Type B pancreatic cell (in vitro differentiated cells): ENCODE data around the gene SPATA20. TPM values are rescaled to one million over a fixed set of nuclear protein-coding genes. Genes with fewer than 3 reads are reported as not detected.

Experiments used
- DNase-seq: peaks from one replicate; pipeline ENCODE4 v3.0.0; 2021; ENCODE audit warnings: mixed read lengths; ENCODE audit not compliant: unreplicated experiment; ENCODE audit errors: extremely low spot score
- H3K27ac Mint-ChIP-seq: 2 replicates; pipeline ENCODE4 v1.8.0; 2021; ENCODE audit warnings: mild to moderate bottlenecking, mixed read lengths
- H3K27me3 Mint-ChIP-seq: 2 replicates; pipeline ENCODE4 v1.8.0; 2021; ENCODE audit warnings: mixed read lengths
- H3K36me3 Mint-ChIP-seq: 2 replicates; pipeline ENCODE4 v1.8.0; 2021; ENCODE audit warnings: mixed read lengths
- H3K4me1 Mint-ChIP-seq: one replicate; pipeline ENCODE4 v1.8.0; 2021; ENCODE audit warnings: mixed read lengths; ENCODE audit not compliant: unreplicated experiment
- H3K4me3 Mint-ChIP-seq: 2 replicates; pipeline ENCODE4 v1.8.0; 2021; ENCODE audit warnings: mild to moderate bottlenecking, mixed read lengths
- H3K9me3 Mint-ChIP-seq: 2 replicates; pipeline ENCODE4 v1.8.0; 2021; ENCODE audit warnings: mixed read lengths
- CTCF ChIP-seq: fragments of 200-600 bp; sonication (generic); conservative IDR thresholded peaks from 2 replicates; pipeline ENCODE4 v1.5.0; 2021; ENCODE audit warnings: antibody characterized with exemption, mild to moderate bottlenecking
- total RNA-seq: library from RNA; stranded (reverse); gene quantifications from 2 replicates; pipeline ENCODE4 v1.2.1, GENCODE V29; 2021; ENCODE audit warnings: low replicate concordance

Gene SPATA20
- total RNA-seq, 1 donor from 2014 or later, result 51.3 TPM

GRCh38 chr17:50558581-50558940, 11.6 kb downstream of the SPATA20 start:
- peak overlapping the region; percentile 72 for H3K4me3 Mint-ChIP-seq
- no peak for TF ChIP-seq CTCF
- no peaks in the 10 kb centered on the region for H3K9me3 Mint-ChIP-seq
- H3K27ac Mint-ChIP-seq, result no peak overlapping the region
- peaks cover 51% of the 10 kb centered on the region for H3K27me3 Mint-ChIP-seq
- H3K36me3 Mint-ChIP-seq, result no peaks in the 10 kb centered on the region
- no peak for DNase-seq
- peaks cover 15% of the 10 kb centered on the region for H3K4me1 Mint-ChIP-seq

- Mint-ChIP-seq H3K4me3 (peak overlapping the region; percentile 73), H3K36me3 (no peaks in the 10 kb centered on the region), H3K27ac (no peak overlapping the region), H3K9me3 (no peaks in the 10 kb centered on the region), H3K4me1 (peaks cover 19% of the 10 kb centered on the region), H3K27me3 (peaks cover 54% of the 10 kb centered on the region)
- TF ChIP-seq CTCF, result no peak
- DNase-seq, result no peak
Measured at GRCh38 chr17:50558941-50559614, 12.1 kb downstream of the SPATA20 start.

GRCh38 chr17:50559674-50560184, 12.8 kb downstream of the SPATA20 start:
- peak overlapping the region; percentile 53 for H3K27ac Mint-ChIP-seq
- DNase-seq, result peak; percentile 82
- H3K4me3 Mint-ChIP-seq, result peak overlapping the region; percentile 92
- peaks cover 56% of the 10 kb centered on the region for H3K27me3 Mint-ChIP-seq
- H3K9me3 Mint-ChIP-seq, result no peaks in the 10 kb centered on the region
- no peaks in the 10 kb centered on the region for H3K36me3 Mint-ChIP-seq
- peaks cover 19% of the 10 kb centered on the region for H3K4me1 Mint-ChIP-seq
- no peak for TF ChIP-seq CTCF

GRCh38 chr17:50560185-50560824, 13.3 kb downstream of the SPATA20 start, which contains the start of gene CACNA1G:
CACNA1G (plus strand) TSS chr17:50560715; CDS start chr17:50561460, 745 bp downstream.
- H3K27me3 Mint-ChIP-seq, result peaks cover 61% of the 10 kb centered on the region

More at GRCh38 chr17:50560185-50560824, 13.3 kb downstream of the SPATA20 start, which contains the start of gene CACNA1G:
- no peaks in the 10 kb centered on the region for H3K9me3 Mint-ChIP-seq
- H3K4me1 Mint-ChIP-seq, result peaks cover 24% of the 10 kb centered on the region
- peak; percentile 98 for DNase-seq
- peak within 1 kb of the TSS; percentile 53 for H3K27ac Mint-ChIP-seq
- peak within 1 kb of the TSS; percentile 92 for H3K4me3 Mint-ChIP-seq
- no peaks in the 10 kb centered on the region for H3K36me3 Mint-ChIP-seq
- no peak for TF ChIP-seq CTCF
